Measurements from ENCODE around the gene PNPLA7. TPM values are rescaled to one million over a fixed set of nuclear protein-coding genes. Genes with fewer than 3 reads are reported as not detected.

PNPLA7 gene
- polyA plus RNA-seq, 10 donors = 1.1 to 4.1 (median 2.2) TPM

DNA sequence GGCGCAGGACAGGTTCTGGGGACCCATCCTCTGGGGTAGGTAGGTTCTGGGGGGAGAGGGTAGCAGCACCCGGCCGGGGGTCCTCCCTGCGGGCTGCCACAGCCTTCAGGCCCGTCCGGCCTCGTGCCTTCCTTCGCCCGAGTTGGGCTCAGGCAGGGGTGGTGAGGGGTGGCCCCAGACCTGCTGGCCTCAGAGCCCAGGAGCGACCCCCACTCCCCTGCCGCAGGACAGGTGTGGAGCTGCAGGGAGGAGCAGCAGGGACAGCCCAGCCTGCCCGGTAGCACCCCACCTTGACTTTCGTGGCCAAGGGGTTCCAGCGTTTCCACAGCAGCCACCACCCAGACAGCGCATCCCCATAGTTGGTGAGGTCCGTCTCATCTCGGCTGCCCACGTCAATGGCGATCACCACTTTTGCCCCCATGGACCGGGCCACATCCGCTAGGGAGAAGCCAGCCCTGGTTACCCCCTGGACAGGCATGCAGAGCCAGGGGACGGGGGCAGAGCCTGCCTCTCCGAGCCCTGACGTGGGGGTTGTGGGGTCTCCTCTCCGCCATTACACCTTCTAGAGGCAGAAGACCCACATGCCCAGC, 87.7 kb downstream of the PNPLA7 start:
- no peak for DNase-seq

DNA sequence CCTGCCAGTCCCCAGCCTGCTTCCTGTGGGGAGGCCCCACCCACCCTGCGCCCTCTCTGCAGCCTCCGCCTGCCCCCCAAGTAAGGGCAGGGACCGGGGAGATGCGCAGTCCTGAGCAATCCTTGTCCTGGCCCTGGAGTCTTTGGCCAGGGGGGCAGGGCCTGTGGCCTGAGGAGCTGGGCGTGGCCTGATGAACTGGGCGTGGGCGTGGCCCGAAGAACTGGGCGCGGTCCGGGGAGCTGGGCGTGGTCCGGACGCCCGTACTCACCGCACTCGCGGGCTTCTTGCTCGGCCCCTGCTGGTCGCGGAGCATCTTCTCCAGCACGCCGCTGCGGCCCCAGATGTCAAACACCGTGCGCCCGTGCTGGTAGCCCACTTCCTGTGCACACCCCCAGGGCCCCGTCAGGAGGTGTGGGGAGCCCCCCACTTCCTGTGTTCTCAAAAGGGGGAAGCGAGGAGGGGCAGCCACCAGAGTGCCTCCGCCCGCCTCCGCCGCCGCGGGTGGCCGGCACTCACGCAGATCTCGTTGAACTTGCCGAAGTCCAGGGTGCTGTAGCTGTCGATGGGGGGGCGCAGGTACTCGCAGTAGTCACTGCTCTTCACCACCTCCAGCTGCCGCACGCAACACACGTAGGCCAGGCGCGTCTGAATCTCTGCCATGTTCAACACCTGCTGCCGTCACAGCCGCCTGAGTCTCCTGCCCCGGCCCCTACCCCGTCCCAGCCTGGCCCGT, 88.4 kb downstream of the PNPLA7 start:
- peak in 1 of 3 donors; percentile 59 for DNase-seq

DNA sequence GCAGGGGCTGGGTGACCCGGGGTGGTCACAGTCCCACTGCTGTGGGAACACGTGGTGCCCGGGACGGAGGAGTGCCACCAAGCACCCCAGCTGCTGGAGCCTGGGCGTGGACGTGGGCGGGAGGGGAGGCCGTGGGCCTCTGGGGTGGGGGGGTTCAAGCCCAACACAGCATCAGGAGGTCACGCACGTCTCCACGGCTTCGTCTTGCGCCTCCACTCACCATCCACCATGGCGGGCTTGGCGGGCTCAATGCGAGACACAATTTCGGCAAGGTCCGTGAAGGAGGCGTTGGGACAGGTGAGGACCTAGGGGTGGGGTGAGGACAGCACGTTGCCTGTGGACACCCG, 88.9 kb downstream of the PNPLA7 start:
- DNase-seq = no peak

DNA sequence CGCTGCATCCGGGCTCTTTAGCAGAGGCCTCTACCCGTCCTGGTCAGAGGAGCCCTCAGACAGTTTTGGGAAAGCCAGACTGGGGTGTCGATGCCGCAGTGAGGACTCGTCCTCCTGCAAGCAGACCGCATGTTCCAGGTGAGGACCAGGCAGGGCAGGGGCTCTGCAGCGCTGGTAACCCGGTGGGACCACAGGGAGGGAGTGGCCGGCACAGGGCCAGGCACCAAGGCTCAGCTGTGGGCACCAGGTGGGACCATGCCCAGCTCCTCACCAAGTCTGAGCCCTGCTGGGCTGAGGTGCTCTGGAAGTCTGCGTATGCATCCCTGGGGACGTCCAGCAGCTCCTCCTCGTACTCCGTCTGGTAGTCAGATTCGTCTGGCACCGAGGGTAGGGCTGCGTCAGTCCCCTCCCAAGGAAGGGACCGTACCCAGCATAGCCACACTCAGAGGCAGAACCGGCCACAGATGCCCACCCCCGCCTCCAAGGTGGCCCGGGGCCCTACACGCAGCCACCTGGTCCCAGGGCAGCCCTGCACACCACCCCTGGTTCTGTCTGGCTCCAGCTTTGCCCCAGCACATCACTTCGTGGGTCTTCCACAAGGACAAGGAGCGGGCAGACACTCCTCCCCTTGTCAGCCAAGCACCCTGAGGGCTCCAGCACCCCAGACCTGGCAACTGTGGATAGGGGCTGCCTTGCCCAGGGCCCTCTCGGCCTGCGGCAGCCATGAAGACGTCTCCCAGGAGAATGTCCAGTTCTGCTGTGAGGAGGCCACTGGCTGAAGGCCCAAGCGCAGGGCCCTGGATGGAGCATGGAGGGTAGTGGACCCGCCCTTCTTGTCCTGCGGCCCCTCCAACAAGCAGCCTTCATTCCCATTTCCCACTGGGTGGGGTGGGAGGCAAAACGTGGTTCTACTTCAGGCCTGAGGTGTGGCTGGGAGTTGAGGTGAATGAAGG, 89.6 kb downstream of the PNPLA7 start:
- peak in 1 of 3 donors; percentile 13 for DNase-seq

DNA sequence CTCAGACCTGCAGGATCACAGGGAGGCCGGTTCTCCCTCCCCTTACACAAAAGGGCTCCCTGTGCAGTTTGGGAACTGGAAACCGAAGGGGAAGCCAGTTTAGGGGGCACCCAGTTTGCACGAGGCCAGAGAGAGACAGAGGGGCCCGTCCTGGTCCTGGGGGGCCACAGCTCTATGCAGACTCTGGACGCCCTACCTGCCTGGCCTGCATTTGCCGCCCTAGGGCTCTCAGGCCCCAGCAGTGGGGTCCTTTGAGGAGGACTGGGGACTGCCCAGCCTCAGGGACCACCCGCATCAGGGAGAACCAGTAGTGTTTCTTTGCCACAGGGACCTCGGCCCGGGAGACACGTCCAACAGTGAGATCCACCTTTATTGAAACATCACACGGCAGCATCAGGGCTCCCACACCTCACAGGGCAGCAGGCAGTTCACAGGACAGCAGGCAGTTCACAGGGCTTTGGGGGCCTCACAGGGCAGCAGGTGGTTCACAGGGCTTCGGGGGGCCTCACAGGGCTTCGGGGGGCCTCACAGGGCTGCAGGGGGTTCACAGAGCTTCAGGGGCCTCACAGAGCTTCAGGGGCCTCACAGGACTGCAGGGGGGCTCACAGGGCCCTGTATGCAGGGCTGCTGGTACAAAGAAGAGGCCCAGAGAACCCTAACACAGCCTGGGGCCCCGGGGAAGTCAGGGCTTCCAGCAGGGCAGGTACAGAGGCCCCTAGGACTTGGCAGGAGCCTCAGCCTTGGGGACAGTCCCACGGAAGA, 90.4 kb downstream of the PNPLA7 start:
- DNase-seq = no peak

DNA sequence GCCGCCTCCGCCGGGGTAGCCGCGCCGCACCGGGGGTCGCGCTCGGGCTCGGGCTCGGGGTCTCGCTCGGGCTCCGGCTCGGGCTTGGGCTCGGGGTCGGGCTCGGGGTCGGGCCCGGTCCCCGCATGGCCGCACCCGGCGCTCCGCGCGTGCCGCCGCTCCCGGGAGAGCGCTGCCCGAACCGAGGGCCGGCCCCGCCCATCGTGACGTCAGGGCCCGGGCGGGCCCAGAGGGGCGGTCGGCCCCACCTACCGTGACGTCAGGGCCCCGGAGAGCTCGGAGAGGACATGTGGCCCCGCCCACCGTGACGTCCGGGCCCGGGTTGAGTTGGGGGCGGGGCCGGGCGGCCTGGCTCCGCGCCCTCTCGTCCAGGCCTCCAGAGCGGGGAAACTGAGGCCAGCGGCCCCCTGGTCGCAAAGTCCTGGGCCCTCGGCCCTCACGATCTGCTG, 91.0 kb downstream of the PNPLA7 start, which contains the start of gene NSMF:
TSS of gene NSMF (minus strand) at position 183 of the 449 bp plus-strand sequence. CDS start 232 bp downstream, outside the sequence.
- DNase-seq = peak; percentile 89 to 94 (median 94)

DNA sequence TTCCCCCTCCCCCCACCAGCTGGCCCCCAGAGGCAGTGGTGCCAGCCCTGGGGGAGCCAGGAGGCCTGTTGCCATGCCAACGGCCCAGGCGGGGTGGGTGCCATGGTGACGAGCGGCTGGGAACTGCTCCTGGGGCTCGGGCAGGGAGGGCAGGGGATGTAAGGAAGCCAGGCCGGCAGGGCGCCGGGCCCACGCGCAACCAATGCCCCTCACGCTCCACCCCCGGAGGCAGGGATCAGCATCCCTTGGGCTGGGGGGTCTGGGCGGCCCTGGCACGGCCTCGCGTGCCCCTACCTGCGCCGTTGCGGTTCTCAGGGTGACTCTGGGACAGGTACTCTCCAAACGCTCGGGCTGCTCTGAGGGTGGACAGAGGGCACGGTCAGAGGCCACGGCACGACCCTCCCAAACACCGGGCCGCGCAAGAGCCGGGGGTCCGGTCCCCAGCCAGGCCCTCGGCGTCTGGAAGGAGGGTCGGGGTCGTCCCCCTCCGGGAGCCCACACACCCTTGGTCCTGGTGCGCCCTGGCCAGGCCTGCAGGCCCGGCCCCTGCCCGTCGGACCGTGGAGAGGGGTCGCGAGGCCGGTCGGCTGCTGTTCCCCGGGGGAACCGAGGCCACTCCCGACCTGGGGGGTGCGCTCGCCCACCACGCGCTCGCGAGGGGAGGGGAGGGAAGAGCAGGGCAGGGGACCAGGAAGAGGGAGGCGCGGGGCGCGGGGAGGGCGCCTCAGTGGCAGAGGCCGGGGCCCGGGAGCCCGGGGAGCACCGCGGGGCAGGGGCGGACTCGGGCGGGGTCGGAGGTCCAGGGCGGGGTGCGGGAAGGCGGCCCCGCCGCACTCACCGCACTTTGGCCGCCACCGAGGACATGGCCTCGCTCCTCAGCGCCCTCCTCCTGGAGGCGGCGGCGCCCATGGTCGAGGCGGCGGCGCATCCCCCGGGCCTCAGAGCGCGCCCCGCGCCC, 91.7 kb downstream of the PNPLA7 start:
- DNase-seq = peak in 1 of 3 donors; percentile 56

DNA sequence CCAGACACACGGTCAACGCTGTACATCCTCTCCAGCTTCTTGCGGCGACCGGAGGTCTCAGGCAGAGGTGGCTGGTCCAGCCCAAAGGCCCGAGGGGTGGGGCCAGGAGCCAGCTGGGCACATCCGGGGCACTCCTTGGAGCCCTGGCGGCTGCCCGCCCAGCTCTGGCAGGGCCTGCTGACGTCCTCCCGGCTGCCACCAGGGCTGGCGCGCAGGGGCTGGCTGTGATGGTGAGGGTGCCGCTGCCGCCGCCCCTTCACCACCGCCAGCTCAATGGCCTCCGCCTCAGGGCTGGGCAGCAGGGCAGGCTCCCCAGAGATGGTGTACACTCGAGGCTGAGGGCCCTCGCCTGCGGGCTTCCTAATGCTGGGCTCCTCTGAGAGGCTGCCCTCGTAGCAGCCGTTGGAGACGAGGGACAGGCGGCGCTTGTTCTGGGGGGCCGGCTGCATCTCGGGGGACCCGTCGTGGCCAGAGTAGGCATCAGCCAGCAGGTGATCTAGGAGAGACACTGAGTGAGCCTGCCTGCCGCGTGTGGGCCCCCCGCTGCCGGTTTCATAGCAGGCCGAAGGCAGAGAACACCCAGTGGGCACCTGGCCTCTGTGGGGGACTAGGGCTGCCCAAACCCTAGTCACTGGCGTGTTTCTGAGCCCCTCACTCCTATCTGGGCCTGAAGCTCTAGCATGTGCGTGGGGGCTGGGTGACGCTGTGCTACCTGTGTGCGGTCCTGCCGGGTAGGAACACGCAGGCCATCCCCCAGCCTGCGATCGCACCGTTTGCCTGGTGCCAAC, 92.6 kb downstream of the PNPLA7 start:
- DNase-seq = peak in 1 of 3 donors; percentile 38

DNA sequence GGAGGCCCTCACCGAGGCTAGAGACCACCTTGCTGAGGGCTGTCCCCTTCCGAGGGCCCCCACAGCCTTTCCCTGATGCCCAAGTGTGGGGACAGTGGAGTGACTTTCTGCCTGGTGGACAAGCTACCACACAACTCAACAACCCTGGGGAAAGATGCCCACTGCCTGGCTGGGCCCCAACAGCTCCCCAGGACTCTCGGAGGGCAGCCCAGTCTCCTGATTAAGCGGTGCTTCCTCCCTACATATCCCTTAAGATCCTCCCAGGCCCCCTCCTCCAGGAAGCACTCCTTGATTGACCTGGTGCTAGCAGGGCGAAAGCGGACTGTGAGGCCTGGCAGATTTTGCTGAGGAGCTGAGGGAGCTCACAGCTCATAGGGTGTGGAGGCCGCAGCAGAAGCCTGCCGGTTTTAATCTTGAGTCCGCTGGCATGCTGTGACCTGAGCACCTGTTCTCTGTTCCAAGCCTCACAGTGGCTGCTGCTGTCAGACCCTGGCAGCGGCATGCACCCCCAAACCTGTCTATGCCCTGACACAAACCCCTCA, 93.3 kb downstream of the PNPLA7 start:
- peak in 1 of 3 donors; percentile 17 for DNase-seq

DNA sequence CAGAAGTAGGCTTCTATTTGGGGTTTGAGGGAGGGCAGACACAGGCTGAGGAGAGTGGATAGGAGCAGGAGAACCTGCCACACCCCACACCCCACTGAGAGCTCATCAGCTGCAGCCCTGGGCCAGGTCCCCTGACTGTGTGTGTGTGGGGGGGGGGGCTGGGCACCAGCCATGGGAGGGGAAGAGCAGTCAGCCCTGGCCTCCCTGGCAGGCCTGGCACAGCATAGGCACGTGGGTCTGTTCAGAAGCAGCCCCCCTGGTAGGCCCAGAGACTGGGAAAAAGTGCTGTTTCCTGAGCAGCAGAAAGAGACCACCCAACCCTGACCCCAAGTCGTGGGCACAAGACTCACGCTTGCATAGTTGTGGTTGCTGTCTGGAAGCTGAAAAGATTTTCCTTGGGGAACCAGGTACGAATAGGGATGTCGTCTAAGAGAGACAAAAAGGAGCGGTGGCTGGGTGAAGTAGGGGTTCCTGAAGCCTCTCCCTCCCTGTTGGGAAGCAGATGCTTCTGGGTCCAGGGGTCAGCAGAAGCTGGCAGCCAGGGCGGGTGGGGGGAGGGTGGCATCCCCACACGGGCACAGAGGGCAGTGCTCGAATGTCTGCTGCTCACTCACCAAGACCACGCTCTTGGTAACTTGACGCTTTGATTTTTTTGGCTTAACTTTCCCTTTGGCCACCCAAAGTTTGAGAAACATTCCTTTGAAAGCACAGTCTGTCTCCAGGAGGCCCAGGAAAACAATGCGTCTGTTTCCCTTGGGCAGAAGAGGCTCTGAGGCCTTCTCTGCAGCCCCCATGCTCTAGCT, 93.9 kb downstream of the PNPLA7 start:
- DNase-seq = no peak

DNA sequence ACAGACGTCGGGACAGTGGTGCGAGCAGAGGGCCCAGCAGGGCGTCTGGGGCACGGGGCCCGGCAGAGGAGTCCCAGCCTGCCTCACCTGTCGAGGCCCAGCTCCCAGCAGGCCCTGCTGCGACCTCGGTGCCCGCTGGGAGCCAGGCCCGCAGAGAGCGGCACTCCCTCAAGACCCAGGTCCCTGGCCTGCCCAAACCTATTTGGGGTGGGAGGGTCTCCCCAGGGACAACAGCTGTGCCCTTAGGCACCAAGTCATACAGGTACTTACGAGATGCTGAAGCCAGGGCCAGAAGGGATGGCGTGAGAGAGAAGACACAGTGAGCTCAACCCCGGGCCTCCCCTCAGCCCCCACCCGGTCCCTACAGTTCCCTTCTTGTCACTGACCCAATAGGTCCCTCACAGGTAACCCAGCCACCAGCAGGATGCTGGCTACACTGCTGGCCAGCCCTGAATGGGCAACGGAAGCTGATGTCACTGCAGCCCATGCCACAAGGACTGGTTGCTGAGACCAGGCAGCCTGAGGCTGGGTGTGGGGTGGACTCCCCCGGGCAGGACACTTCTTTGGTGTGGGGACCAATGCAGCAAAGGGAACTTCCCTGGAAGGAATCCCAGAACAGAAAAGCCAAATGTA, 94.7 kb downstream of the PNPLA7 start:
- DNase-seq = no peak

DNA sequence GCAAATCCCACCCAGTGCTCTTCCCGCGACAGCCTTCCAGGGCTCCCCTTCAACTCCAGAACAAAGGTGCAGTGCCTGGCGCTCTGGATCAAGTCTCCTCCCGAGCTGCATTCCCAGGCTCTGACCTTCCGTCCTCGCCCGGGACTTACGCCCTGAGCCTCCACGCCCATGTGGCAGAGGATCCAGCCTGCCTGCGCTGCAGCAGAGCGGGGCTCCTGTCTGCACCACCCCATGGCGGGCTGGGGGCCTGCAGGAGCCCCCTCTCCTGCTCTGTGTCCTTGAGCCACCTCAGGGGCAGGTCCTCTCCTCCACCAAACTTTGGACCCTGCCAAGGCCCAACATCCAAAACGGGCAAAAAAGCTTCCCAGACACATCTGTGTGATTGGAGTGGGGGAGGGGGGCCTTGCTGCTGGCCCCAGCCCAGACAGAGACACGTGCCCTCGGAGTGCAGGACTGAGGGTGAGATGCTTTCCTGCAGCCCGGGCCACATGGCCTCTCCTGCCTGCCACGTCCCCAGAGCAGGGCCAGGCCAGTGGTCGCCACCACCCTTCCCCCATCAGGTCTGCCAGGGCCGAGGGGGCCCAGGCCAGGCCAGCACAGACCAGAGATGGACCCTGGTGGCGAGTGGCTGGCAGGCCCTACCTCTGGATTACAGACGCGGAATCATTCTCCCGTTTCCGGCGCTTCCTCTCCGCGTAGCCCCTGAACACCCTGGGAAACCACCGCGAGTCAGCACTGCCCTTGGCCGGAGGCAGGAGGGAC, 95.4 kb downstream of the PNPLA7 start:
- DNase-seq = peak in 1 of 3 donors; percentile 57

DNA sequence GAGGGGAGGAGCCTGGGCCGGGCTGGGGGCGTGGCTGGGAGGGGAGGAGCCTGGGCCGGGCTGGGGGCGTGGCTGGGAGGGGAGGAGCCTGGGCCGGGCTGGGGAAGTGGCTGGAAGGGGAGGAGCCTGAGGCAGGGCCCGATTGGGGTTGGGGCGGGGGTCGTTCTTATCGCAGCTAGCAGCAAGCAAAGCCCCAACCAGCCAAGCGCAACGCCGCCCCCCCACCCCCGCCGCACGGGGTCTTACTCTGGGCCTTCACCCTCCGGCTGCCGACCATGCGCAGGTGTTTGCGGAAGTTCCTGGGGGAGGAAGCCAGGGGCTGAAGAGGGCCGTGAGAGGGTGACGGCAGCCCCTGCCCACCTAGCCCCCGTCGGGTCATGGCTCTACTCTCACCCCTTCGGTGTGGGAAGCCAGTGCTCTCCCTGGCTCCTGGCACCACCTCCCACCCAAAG, 96.0 kb downstream of the PNPLA7 start:
- no peak for DNase-seq

DNA sequence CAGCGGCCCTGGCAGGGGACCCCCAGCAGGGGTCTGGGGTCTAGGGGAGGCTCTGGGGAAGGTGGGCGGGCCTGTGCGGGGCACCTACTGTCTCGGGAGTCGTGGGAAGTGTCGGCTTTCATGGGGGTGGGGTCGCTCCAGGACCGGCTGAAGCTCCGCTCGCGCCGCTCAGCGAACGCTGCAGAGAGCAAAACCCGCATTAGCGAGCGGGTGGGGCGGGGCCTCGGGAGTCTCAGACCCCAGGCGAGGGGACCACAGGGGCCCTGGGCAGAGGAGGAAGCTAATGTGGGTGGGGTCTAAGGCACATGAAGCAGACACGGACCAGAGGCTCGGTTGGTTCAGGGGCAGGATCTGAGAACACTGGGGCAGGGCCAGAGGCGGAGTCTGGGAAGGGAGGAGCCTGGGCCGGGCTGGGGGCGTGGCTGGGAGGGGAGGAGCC, 96.5 kb downstream of the PNPLA7 start:
- peak in 2 of 3 donors; percentile 60 to 76 for DNase-seq

DNA sequence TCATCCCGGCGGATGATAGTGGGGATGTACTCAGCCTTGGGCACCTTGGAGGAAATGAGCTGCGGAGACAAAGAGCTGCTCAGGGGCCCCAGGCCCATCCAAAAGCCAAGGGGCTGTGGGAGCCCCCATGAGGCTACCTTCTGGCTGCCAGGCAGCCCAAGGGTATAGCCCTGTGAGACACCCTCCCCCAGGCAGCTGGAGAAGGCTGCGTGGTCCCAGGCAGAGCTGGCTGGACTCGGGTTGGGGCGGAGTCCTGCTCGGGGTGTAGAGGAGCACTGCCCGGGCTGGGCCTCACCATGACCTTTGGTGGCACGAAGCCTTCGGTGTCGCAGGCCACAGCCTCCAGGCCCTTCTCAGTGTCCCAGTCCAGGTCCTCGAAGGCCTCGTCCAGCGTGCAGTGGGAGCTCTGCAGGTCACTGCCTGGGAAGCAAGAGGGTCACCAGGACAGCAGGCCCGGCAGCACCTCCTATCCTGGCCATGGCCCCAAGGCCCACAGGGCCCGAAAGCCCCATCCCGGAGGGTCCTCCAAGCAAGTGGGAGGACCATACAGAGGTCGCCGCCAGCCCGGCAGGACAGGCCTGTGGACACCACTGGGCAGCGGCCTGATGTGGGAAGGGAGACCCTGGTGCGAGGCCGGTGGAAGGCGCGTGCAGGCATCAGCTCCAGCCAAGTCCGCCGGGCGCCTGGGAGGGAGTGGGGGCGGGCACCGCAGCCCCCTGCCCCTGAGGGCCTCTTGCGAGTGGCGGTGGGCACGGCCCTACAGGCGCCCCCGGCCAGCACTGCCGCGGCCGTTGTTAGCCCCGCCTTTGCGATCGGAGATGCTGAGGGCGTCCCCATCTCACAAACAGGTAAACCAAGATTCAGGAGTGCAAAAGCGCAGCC, 97.2 kb downstream of the PNPLA7 start:
- DNase-seq = peak in 1 of 3 donors; percentile 36
